Measurements from ENCODE around the gene EMC7. TPM values are rescaled to one million over a fixed set of nuclear protein-coding genes. Genes with fewer than 3 reads are reported as not detected.

The EMC7 gene
- total and polyA plus RNA-seq, 8 donors = 25.8 to 48.4 (median 33.8) TPM

- H3K36me3 ChIP-seq = peaks cover 0 to under 1% (median 0%) of the 10 kb centered on the region in 3 donors
- 94% methylated on average over 5 of the region's 5 CpGs for WGBS, 2 donors
- ATAC-seq = no peak
- no peak for FAIRE-seq
- H3K4me3 ChIP-seq = no peak overlapping the region
- TF ChIP-seq CTCF (IDR thresholded peaks at IDR 0.05) = no peak
- H3K27ac ChIP-seq = no peak overlapping the region
- peaks cover 0 to 21% (median 7%) of the 10 kb centered on the region in 3 donors for H3K4me1 ChIP-seq
- no peak for DNase-seq
- H3K9me3 ChIP-seq = no peaks in the 10 kb centered on the region
- intact Hi-C loops (cut with DNase I) = loop anchor here in 1 of 3 donors (10.0 kb wide), 1 partner anchor 115 kb away; the partner anchor contains the start of gene KATNBL1
- H3K27me3 ChIP-seq = no peaks in the 10 kb centered on the region
Measured at GRCh38 chr15:34099914-34100313, 1.7 kb downstream of the EMC7 start.

- Histone ChIP-seq H3K27me3 (no peaks in the 10 kb centered on the region), H3K9me3 (no peaks in the 10 kb centered on the region), H3K27ac (no peak overlapping the region), H3K4me3 (no peak overlapping the region), H3K36me3 (peaks cover 0 to 9% (median 7%) of the 10 kb centered on the region in 3 donors), H3K4me1 (no peaks in the 10 kb centered on the region)
- DNase-seq (no peak), ATAC-seq (no peak), FAIRE-seq (no peak)
- intact Hi-C loops (cut with DNase I) = no loop called here
- 82 to 96% methylated on average over 2 of the region's 2 CpGs for WGBS, 2 donors
- TF ChIP-seq CTCF (IDR thresholded peaks at IDR 0.05) = no peak
Measured at GRCh38 chr15:34085746-34086145, 15.9 kb downstream of the EMC7 start.

- H3K27me3 ChIP-seq = no peaks in the 10 kb centered on the region
- intact Hi-C loops (cut with DNase I) = no loop called here
- FAIRE-seq (no peak), DNase-seq (no peak), ATAC-seq (no peak)
- TF ChIP-seq CTCF (IDR thresholded peaks at IDR 0.05) = no peak
- no peak overlapping the region for H3K4me3 ChIP-seq
- H3K4me1 ChIP-seq = no peaks in the 10 kb centered on the region
- H3K27ac ChIP-seq = no peak overlapping the region
- H3K9me3 ChIP-seq = no peaks in the 10 kb centered on the region
- peaks cover 0 to 9% (median 7%) of the 10 kb centered on the region in 3 donors for H3K36me3 ChIP-seq
- 74 to 85% methylated on average over 7 of the region's 7 CpGs for WGBS, 2 donors
Measured at GRCh38 chr15:34084086-34084485, 17.6 kb downstream of the EMC7 start.

GRCh38 chr15:34079904-34080303 is 21.8 kb downstream of the EMC7 start:
- H3K27ac ChIP-seq = no peak overlapping the region
- no peaks in the 10 kb centered on the region for H3K9me3 ChIP-seq
- FAIRE-seq (no peak), DNase-seq (no peak), ATAC-seq (no peak)
- H3K4me1 ChIP-seq = no peaks in the 10 kb centered on the region
- intact Hi-C loops (cut with DNase I) = no loop called here
- no peak overlapping the region for H3K4me3 ChIP-seq
- no peaks in the 10 kb centered on the region for H3K27me3 ChIP-seq
- no peak for TF ChIP-seq CTCF (IDR thresholded peaks at IDR 0.05)
- WGBS, 2 donors = 88 to 94% methylated on average over 4 of the region's 4 CpGs
- peaks cover 0 to 4% (median 0%) of the 10 kb centered on the region in 3 donors for H3K36me3 ChIP-seq

- 63 to 66% methylated on average over 3 of the region's 3 CpGs for WGBS, 2 donors
- H3K27ac ChIP-seq = no peak overlapping the region
- DNase-seq (no peak), FAIRE-seq (no peak), ATAC-seq (no peak)
- no peak for TF ChIP-seq CTCF (IDR thresholded peaks at IDR 0.05)
- no peak overlapping the region for H3K4me3 ChIP-seq
- no peaks in the 10 kb centered on the region for H3K4me1 ChIP-seq
- H3K36me3 ChIP-seq = peaks cover 0 to 4% (median 0%) of the 10 kb centered on the region in 3 donors
- intact Hi-C loops (cut with DNase I) = no loop called here
- H3K9me3 ChIP-seq = no peaks in the 10 kb centered on the region
- no peaks in the 10 kb centered on the region for H3K27me3 ChIP-seq
Measured at GRCh38 chr15:34078900-34079299, 22.8 kb downstream of the EMC7 start.

All from pancreas (tissue), 10 donors.